Activated naive CD8-positive, alpha-beta T cell treated with anti-CD3 and anti-CD28 coated beads for 36 hours (primary cell): ENCODE data around the gene PXN. TPM values are rescaled to one million over a fixed set of nuclear protein-coding genes. Genes with fewer than 3 reads are reported as not detected.

Experiments used
- DNase-seq: peaks from one replicate; pipeline ENCODE4 v3.0.0; 2021
- H3K27ac Mint-ChIP-seq: one replicate; pipeline ENCODE4 v1.8.0; 2022; ENCODE audit warnings: mild to moderate bottlenecking, moderate library complexity, mixed read lengths
- H3K27me3 Mint-ChIP-seq: one replicate; pipeline ENCODE4 v1.8.0; 2022; ENCODE audit warnings: mild to moderate bottlenecking, mixed read lengths
- H3K36me3 Mint-ChIP-seq: one replicate; pipeline ENCODE4 v1.8.0; 2021; ENCODE audit warnings: mild to moderate bottlenecking, mixed read lengths
- H3K4me1 Mint-ChIP-seq: one replicate; pipeline ENCODE4 v1.8.0; 2021; ENCODE audit warnings: mixed read lengths
- H3K4me3 Mint-ChIP-seq: one replicate; pipeline ENCODE4 v1.8.0; 2022; ENCODE audit warnings: mild to moderate bottlenecking, moderate library complexity, mixed read lengths
- H3K9me3 Mint-ChIP-seq: one replicate; pipeline ENCODE4 v1.8.0; 2022; ENCODE audit warnings: mixed read lengths
- total RNA-seq, 2 experiments: library from RNA; stranded (reverse); gene quantifications; one replicate each; pipeline ENCODE4 v1.2.3, GENCODE V29; 2021

Gene PXN
- total RNA-seq, 2 experiments from 2014 or later = 37.1 to 39.2 TPM

GRCh38 chr12:120170631-120171030, 94.9 kb downstream of the PXN start:
- H3K4me1 Mint-ChIP-seq = peaks cover 5% of the 10 kb centered on the region
- peaks cover 29% of the 10 kb centered on the region for H3K36me3 Mint-ChIP-seq

GRCh38 chr12:120169946-120170345, 95.6 kb downstream of the PXN start:
- Mint-ChIP-seq H3K4me1 (peaks cover 5% of the 10 kb centered on the region), H3K4me3 (no peak overlapping the region), H3K27me3 (no peaks in the 10 kb centered on the region), H3K36me3 (peaks cover 29% of the 10 kb centered on the region), H3K27ac (no peak overlapping the region), H3K9me3 (no peaks in the 10 kb centered on the region)
- no peak for DNase-seq

More at GRCh38 chr12:120170631-120171030, 94.9 kb downstream of the PXN start:
- no peak overlapping the region for H3K27ac Mint-ChIP-seq
- H3K9me3 Mint-ChIP-seq = no peaks in the 10 kb centered on the region
- no peaks in the 10 kb centered on the region for H3K27me3 Mint-ChIP-seq
- DNase-seq = no peak
- no peak overlapping the region for H3K4me3 Mint-ChIP-seq

GRCh38 chr12:120168337-120168736, 97.2 kb downstream of the PXN start:
- Mint-ChIP-seq H3K4me3 (no peak overlapping the region), H3K9me3 (no peaks in the 10 kb centered on the region), H3K4me1 (peaks cover 5% of the 10 kb centered on the region), H3K27ac (peak overlapping the region; percentile 19), H3K27me3 (no peaks in the 10 kb centered on the region), H3K36me3 (peaks cover 25% of the 10 kb centered on the region)
- DNase-seq = no peak

- Mint-ChIP-seq H3K9me3 (no peaks in the 10 kb centered on the region), H3K36me3 (peaks cover 23% of the 10 kb centered on the region), H3K4me3 (no peak overlapping the region), H3K27ac (no peak overlapping the region), H3K4me1 (peaks cover 5% of the 10 kb centered on the region), H3K27me3 (no peaks in the 10 kb centered on the region)
- DNase-seq = no peak
These were observed 97.9 kb downstream of the PXN start for GRCh38 chr12:120167529-120168095.

- H3K4me3 Mint-ChIP-seq = no peak overlapping the region
- DNase-seq = no peak
- no peaks in the 10 kb centered on the region for H3K4me1 Mint-ChIP-seq
- H3K27ac Mint-ChIP-seq = no peak overlapping the region
- H3K9me3 Mint-ChIP-seq = no peaks in the 10 kb centered on the region
- H3K27me3 Mint-ChIP-seq = no peaks in the 10 kb centered on the region
- H3K36me3 Mint-ChIP-seq = peaks cover 20% of the 10 kb centered on the region
These were observed 101.2 kb downstream of the PXN start for GRCh38 chr12:120164293-120164692.

GRCh38 chr12:120162763-120163162, 102.8 kb downstream of the PXN start:
- H3K27me3 Mint-ChIP-seq = no peaks in the 10 kb centered on the region
- no peaks in the 10 kb centered on the region for H3K9me3 Mint-ChIP-seq
- peaks cover 17% of the 10 kb centered on the region for H3K36me3 Mint-ChIP-seq
- H3K27ac Mint-ChIP-seq = no peak overlapping the region
- H3K4me3 Mint-ChIP-seq = no peak overlapping the region
- no peak for DNase-seq
- no peaks in the 10 kb centered on the region for H3K4me1 Mint-ChIP-seq

GRCh38 chr12:120161852-120162251, 103.7 kb downstream of the PXN start:
- Mint-ChIP-seq H3K9me3 (no peaks in the 10 kb centered on the region), H3K27me3 (no peaks in the 10 kb centered on the region), H3K4me1 (no peaks in the 10 kb centered on the region), H3K4me3 (no peak overlapping the region), H3K36me3 (peaks cover 16% of the 10 kb centered on the region), H3K27ac (peak overlapping the region; percentile 34)
- no peak for DNase-seq

Other genes starting within 250 kb of the PXN start
- 10 to 100 TPM; 53.8 to 54.3 TPM for gene RAB35, start 149.0 kb downstream of the PXN start, total RNA-seq
- 100 to 1,000 TPM; 143 to 146 TPM for gene GCN1, start 71.0 kb downstream of the PXN start, total RNA-seq
- gene RPLP0, start 64.6 kb downstream of the PXN start, total RNA-seq = 1,000 to 10,000 TPM; 3,852 to 4,173 TPM
- gene RNU4-2, start 26.2 kb upstream of the PXN start, total RNA-seq = 1,000 to 10,000 TPM; 1,075 to 1,133 TPM
- 100 to 1,000 TPM; 768 to 829 TPM for gene RNU4-1, start 27.5 kb upstream of the PXN start, total RNA-seq
- gene SIRT4, start 36.6 kb upstream of the PXN start, total RNA-seq = 1 to 10 TPM; 1.9 to 2.1 TPM
- not detected for gene PLA2G1B, start 62.0 kb upstream of the PXN start, total RNA-seq
- gene MSI1, start 103.4 kb upstream of the PXN start, total RNA-seq = 1 to 10 TPM in 1 of 2 experiments, under 1 TPM in 1; 0.60 to 1.7 TPM
- 100 to 1,000 TPM; 449 to 455 TPM for gene COX6A1, start 172.4 kb upstream of the PXN start, total RNA-seq
- 10 to 100 TPM; 64.2 to 64.6 TPM for gene TRIAP1, start 180.7 kb upstream of the PXN start, total RNA-seq
- gene GATC, start 180.7 kb upstream of the PXN start, total RNA-seq = 10 to 100 TPM; 25.0 to 30.5 TPM
- gene SRSF9, start 204.0 kb upstream of the PXN start, total RNA-seq = 100 to 1,000 TPM; 288 to 292 TPM
- 100 to 1,000 TPM; 214 to 226 TPM for gene DYNLL1, start 230.4 kb upstream of the PXN start, total RNA-seq